CD4-positive, alpha-beta T cell treated with Interleukin-4 for 1 hour (primary cell): ENCODE measurements around the gene NAA16.

Experiments used
- DNase-seq, 2 donors: peaks; one replicate each; pipeline ENCODE4 v3.0.0-alpha.2; 2020 to 2022

NAA16 gene

DNA sequence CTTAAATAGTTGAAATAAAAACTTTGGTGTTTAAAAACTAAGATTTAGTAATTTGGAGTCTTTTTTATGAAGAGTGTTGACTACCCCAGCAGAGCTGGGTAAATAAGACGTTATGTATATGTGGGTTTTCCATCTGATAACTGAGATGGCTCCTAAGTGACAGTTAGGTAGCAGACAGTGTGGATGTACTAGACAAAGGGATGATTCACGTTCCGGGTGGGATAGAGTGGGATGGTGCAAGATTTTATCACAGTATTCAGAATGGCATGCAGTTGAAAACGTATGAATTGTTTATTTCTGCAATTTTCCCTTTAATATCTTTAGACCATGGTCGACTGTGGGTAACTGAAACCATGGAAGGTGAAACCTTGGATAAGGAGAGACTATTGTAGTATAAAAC is 50.4 kb downstream of the NAA16 start:
- no peak for DNase-seq

DNA sequence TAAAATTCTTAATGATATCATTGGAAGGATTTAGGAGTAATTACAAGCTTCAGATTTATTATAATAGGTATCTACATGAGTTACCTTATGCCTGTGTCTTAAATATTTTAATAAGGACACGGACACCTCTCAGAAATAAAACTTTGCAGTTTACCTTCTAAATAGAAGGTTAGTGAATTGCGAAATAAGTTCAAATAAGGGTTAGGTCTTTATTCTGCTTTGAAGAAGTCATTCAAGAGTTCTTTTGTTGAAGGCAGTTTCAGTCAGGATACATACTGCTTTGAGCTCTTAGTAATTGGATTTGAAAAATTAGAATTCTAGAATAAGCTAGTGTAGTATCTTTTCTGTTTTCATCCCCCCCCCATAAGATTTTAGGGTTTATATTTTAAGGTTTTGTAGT is 53.0 kb downstream of the NAA16 start:
- no peak for DNase-seq

DNA sequence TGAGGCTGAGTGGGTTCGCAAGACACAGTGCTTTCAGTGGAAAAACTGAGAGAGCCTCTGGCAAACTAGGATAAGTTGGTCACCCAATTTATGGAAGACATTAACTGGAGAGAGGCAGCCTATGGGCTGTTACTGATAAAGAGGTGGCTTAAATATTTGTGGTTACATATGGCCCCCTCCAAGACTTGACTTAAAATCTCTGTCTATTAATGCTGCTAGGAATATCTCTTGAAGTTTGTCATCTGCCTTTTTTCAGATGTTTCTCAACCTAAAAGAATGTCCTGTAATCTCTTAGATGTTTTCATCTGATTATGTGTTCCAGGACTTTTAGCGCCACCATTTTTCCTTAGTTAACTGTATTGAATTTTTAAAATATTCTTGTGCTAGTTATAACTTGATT is 54.6 kb downstream of the NAA16 start:
- no peak for DNase-seq

DNA sequence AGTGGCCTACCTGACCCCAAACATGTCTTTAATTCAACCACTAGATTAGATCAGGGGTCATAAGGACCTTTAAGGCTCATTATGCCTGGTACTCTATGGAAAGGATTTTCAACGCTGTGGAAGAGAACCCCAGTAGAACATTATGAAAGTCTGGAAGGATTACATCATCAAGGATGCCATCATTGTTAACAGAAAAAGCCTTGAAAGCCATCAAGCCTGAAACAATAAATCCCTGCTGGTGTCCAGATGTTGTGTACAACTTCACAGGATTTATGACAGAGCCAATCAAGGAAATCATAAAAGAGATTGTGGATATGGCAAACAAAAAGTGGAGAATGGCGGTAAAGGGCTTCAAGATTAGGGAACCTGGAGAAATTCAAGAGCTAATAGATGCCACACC is 59.7 kb downstream of the NAA16 start:
- DNase-seq, result no peak

DNA sequence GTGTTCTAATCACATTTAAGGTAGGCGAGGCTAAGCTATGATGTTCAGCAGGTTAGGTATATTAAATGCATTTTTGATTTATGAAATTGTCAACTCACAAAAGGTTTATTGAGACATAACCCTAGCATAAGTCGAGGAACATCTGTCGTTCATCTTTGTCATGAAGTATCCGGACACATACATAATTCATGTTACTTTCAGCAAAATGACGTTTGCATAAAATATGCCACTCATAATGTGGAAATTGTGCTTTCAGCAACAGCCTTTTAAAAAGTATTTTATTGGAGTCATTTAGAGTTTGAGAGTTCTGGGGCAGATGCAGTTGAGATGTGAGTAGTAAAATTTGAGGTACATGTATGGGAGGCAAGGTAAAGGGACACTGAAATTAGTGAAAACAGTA is 66.4 kb downstream of the NAA16 start:
- DNase-seq, result no peak

DNA sequence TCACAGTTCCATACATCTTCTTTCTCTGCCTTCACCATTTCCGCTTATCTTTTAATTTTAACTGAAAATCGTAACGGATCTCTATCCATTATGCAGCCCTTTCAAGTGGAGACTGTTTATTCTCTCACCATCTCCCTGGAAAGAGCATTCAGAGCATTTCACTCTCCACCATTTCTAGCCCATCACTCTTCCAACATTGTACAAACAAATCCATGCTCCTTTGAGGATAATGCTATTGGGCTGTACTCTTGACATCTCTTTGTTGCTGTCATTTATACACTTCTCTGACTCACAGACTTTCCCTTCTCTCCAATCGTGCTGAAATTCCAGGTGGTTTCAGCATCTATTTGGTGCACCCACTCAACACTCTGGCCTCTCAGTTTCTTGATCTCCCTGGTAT is 71.4 kb downstream of the NAA16 start:
- no peak for DNase-seq

GRCh38 chr13:41383386-41383785 is 72.3 kb downstream of the NAA16 start:
- DNase-seq, result no peak

- DNase-seq, result peak in 1 of 2 donors; percentile 17
Measured at GRCh38 chr13:41384749-41385503, 73.9 kb downstream of the NAA16 start.

DNA sequence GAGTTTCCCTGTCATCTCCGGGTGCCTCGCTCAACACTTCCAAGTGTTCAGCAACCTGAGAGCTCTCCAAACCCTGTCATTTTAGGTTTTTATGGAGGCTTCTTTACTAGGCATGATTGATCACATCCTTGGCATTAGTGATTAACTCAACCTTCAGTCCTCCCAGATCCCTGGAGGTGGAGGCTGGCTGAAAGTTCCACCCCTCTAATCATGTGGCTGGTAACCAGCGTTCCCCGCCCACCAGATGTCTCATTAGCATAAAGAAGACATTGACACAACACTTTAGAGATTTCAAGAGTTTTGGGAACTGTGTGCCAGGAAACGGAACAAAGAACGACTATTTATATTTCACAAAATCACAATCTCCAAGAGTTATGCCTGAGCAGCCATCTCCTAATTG is 75.1 kb downstream of the NAA16 start:
- no peak for DNase-seq

GRCh38 chr13:41387576-41387975 is 76.5 kb downstream of the NAA16 start:
- no peak for DNase-seq

GRCh38 chr13:41388143-41388881 is 77.2 kb downstream of the NAA16 start:
- no peak for DNase-seq

GRCh38 chr13:41389580-41389979 is 78.5 kb downstream of the NAA16 start:
- DNase-seq, result no peak

GRCh38 chr13:41394166-41394565 is 83.1 kb downstream of the NAA16 start:
- no peak for DNase-seq

- DNase-seq, result no peak
Measured at GRCh38 chr13:41398494-41399170, 87.6 kb downstream of the NAA16 start.

DNA sequence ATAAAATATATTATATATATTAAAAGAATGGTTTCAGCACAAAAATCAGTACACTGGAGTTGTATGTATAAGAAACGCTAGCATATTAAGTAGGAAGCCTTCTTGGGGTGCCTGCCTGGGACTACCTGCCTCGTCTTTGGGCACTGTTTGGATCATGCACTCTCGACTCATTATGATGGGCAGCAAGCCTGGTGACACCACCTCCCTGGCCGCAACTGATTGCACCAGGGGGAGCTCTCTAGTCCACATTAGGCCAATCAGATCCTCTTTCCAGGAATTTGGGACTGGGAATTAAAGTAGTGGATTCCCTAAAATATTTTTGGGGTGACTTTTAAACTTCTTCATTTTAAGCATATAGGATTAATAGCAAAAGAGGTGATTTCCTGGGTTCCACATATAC is 90.3 kb downstream of the NAA16 start:
- no peak for DNase-seq

GRCh38 chr13:41402691-41403511 is 91.8 kb downstream of the NAA16 start:
- no peak for DNase-seq

- DNase-seq, result no peak
Measured at GRCh38 chr13:41403983-41404382, 92.9 kb downstream of the NAA16 start.

DNA sequence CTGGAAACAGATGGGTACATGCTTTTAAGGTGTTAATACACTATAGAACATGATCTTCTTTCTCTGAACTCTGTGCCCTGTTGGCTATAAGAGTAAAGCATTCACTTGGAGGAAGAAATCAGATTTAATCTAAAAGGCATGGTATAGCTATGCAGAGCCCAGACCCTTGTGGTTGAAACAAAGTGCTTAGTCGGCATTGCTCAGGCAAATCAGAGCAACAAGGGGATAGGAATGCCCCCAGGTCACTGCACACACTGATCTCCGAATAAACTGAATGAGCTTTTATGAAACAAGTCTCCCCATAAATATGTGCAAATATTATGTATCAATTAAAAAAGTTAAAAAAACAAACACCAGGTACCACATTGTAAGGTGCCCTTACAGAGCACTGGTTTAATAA is 94.3 kb downstream of the NAA16 start:
- no peak for DNase-seq

- DNase-seq, result no peak
Measured at GRCh38 chr13:41407380-41407779, 96.3 kb downstream of the NAA16 start.

- no peak for DNase-seq
Measured at GRCh38 chr13:41408121-41408520, 97.1 kb downstream of the NAA16 start.

DNA sequence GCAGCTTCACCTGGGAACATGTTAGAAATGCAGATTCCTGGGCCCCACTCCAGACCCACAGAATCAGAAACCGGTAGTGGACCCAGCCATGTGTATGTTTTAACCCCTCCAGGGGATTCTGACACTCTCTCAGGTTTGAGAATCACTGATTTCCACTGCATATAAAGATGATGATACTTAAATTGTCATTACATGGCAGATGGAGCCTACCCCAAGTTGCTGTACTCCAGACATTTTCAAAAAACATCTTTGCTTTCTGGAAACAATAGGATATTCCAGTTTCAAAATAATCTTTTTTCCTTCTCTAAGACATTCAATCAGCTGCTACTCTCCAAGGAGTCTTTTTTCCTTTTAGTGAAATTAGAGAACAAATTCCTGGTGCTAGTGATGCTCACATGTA is 97.7 kb downstream of the NAA16 start:
- no peak for DNase-seq

DNA sequence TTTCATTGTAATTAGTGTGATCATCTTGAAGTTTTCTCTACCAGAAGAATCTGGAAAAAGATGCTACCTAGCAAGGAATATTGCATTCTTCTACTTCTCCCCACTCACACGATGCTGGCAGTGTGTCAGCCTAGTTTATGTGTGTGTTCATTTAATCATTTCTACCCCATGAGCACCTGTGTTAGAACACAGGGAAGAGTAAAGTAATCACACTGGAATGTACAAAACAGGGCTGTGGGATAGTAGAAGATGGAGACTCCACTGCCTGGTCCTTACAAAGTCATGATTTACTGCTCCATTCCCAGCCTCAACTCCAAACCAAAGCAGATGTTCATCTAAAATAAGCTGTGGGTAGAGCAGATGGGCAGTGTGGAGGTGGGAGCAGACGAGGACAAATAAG is 98.5 kb downstream of the NAA16 start:
- DNase-seq, result no peak

DNA sequence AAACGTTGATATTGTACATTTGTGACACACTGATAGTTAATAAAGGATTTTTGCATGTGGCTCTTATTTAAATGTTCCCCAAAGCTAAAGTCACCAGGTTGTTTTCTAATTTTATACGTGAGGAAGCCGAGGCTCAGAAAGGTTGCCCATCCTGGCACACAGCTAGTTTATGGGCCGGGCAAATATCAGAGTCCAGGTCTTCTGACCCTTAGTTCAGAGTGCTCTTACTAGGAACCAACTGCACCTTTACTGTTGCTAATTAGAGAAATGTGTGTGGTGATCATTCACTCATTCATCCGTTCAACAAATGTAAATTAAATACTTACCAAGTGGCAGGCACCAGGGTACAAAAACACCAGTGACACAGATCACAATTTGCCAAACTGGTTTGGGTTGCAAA is 100.0 kb downstream of the NAA16 start:
- DNase-seq, result no peak
